ENCODE results near the gene F8. TPM values are rescaled to one million over a fixed set of nuclear protein-coding genes. Genes with fewer than 3 reads are reported as not detected.
A peak's percentile ranks its signal among the peaks of the same experiment; 100 is the strongest.

F8 gene
- total and polyA plus RNA-seq, 8 donors, result 4.1 to 27.4 (median 5.2) TPM

GRCh38 chrX:154813801-154814200 is 208.7 kb downstream of the F8 start:
- no peak for ATAC-seq
- no peaks in the 10 kb centered on the region for H3K4me1 ChIP-seq
- intact Hi-C loops (cut with DNase I), result no loop called here
- no peaks in the 10 kb centered on the region for H3K9me3 ChIP-seq
- no peak overlapping the region for H3K27ac ChIP-seq
- DNase-seq, result no peak
- TF ChIP-seq, protein P1, sequence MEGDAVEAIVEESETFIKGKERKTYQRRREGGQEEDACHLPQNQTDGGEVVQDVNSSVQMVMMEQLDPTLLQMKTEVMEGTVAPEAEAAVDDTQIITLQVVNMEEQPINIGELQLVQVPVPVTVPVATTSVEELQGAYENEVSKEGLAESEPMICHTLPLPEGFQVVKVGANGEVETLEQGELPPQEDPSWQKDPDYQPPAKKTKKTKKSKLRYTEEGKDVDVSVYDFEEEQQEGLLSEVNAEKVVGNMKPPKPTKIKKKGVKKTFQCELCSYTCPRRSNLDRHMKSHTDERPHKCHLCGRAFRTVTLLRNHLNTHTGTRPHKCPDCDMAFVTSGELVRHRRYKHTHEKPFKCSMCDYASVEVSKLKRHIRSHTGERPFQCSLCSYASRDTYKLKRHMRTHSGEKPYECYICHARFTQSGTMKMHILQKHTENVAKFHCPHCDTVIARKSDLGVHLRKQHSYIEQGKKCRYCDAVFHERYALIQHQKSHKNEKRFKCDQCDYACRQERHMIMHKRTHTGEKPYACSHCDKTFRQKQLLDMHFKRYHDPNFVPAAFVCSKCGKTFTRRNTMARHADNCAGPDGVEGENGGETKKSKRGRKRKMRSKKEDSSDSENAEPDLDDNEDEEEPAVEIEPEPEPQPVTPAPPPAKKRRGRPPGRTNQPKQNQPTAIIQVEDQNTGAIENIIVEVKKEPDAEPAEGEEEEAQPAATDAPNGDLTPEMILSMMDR (IDR thresholded peaks at IDR 0.05), result no peak
- no peaks in the 10 kb centered on the region for H3K36me3 ChIP-seq
- no peaks in the 10 kb centered on the region for H3K27me3 ChIP-seq
- no peak overlapping the region for H3K4me3 ChIP-seq

DNA sequence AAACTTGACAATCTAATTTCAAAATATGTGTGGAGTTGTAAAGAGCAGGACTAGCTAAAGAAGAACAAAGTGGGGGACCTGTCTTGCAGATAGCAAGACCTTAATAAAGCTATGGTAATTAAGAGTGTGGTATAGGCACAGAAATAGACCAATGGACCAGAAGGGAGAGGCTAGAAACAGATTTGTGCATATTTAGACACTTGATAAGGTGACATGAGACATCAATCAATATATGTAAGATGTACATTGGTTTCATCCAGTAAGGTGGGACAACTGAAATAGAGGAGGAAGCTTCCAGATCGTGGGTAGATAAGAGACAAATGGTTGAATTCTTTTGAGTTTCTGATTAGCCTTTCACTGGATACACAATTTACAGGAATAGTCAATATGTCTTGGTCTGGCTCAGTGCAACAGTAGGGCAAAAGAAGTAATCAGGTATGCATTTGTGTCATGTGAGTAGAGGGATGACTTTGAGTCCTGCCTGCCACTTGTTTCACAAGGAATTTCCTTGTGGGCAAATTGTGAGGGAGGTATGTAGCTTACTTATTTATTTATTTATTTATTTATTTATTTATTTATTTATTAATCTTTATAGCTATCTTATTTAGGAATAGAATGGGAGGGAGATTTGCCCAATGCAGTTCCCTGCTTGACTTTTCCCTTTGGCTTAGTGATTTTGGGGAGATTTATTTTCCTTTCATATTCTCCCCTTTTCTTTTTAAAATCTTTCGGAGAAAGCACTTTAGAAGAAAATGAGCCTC is 210.0 kb downstream of the F8 start:
- TF ChIP-seq, protein P1 (IDR thresholded peaks at IDR 0.05), result no peak
- Histone ChIP-seq H3K27me3 (no peaks in the 10 kb centered on the region), H3K27ac (no peak overlapping the region), H3K4me3 (no peak overlapping the region), H3K9me3 (no peaks in the 10 kb centered on the region), H3K36me3 (no peaks in the 10 kb centered on the region), H3K4me1 (no peaks in the 10 kb centered on the region)
- no peak for ATAC-seq
- DNase-seq, result no peak
- intact Hi-C loops (cut with DNase I), result no loop called here

- intact Hi-C loops (cut with DNase I), result no loop called here
- no peaks in the 10 kb centered on the region for H3K9me3 ChIP-seq
Measured at GRCh38 chrX:154809939-154810665, 212.4 kb downstream of the F8 start.

GRCh38 chrX:154806837-154807501 is 215.6 kb downstream of the F8 start:
- no peaks in the 10 kb centered on the region for H3K27me3 ChIP-seq
- intact Hi-C loops (cut with DNase I), result no loop called here
- H3K4me3 ChIP-seq, result no peak overlapping the region
- peaks cover 0 to 12% of the 10 kb centered on the region in 2 donors for H3K4me1 ChIP-seq
- H3K9me3 ChIP-seq, result no peaks in the 10 kb centered on the region
- DNase-seq (no peak), ATAC-seq (no peak)
- TF ChIP-seq, protein P1 (IDR thresholded peaks at IDR 0.05), result no peak
- no peaks in the 10 kb centered on the region for H3K36me3 ChIP-seq
- no peak overlapping the region for H3K27ac ChIP-seq

More at GRCh38 chrX:154809939-154810665, 212.4 kb downstream of the F8 start:
- no peak for ATAC-seq
- no peak for DNase-seq
- no peaks in the 10 kb centered on the region for H3K36me3 ChIP-seq
- TF ChIP-seq, protein P1 (IDR thresholded peaks at IDR 0.05), result no peak
- H3K4me3 ChIP-seq, result no peak overlapping the region
- peaks cover 0 to 6% of the 10 kb centered on the region in 2 donors for H3K4me1 ChIP-seq
- no peak overlapping the region for H3K27ac ChIP-seq
- H3K27me3 ChIP-seq, result no peaks in the 10 kb centered on the region

- H3K27ac ChIP-seq, result peak overlapping the region; percentile 2 to 90
- H3K4me3 ChIP-seq, result peak overlapping the region; percentile 52 to 67
Measured at GRCh38 chrX:154805696-154806091, 216.8 kb downstream of the F8 start.

More at GRCh38 chrX:154805696-154806091, 216.8 kb downstream of the F8 start:
- TF ChIP-seq, protein P1 (IDR thresholded peaks at IDR 0.05), result no peak
- H3K4me1 ChIP-seq, result peaks cover 0 to 12% of the 10 kb centered on the region in 2 donors
- peak; percentile 11 for ATAC-seq
- intact Hi-C loops (cut with DNase I), result no loop called here
- no peaks in the 10 kb centered on the region for H3K9me3 ChIP-seq
- peak in 1 of 4 donors; percentile 3 for DNase-seq
- no peaks in the 10 kb centered on the region for H3K36me3 ChIP-seq
- no peaks in the 10 kb centered on the region for H3K27me3 ChIP-seq

Data from left lung (tissue), 10 donors.